Erythroblast (primary cell): Measurements from ENCODE around the gene SARS1.

Experiments
- GATA1 ChIP-seq: IDR thresholded peaks from 2 replicates; pipeline ENCODE4 v1.6.1; 2011; ENCODE audit warnings: low read depth, mild to moderate bottlenecking, control low read depth, low read length, moderate library complexity
- POLR2A ChIP-seq: IDR thresholded peaks from 2 replicates; pipeline ENCODE4 v1.6.1; 2011; ENCODE audit warnings: mild to moderate bottlenecking, low read length

- no peak for TF ChIP-seq POLR2A
- no peak for TF ChIP-seq GATA1
These were observed 66.0 kb downstream of the SARS1 start for GRCh38 chr1:109279615-109280278.
